Left lobe of liver (tissue), 2 donors: ENCODE measurements around the gene H19. TPM values are rescaled to one million over a fixed set of nuclear protein-coding genes. Genes with fewer than 3 reads are reported as not detected.

Experiments used
- ATAC-seq: fragments of 200-7000 bp; cut with Tn5 transposase; one replicate; pipeline ENCODE4 v1.9.1; 2020; ENCODE audit warnings: mild to moderate bottlenecking, moderate library complexity
- DNase-seq: peaks from one replicate; pipeline ENCODE4 v3.0.0-alpha.2; 2020; ENCODE audit warnings: low spot score
- total RNA-seq: library from RNA; stranded (reverse); gene quantifications from one replicate; pipeline ENCODE4 v1.2.1, GENCODE V29; 2021
- donor health status: DM: no; HTN: no; CAD: no; lungs with moderate emphysema.
- donor health status: DM: no; HTN: yes; CAD: no.

The H19 gene
- 199 TPM for total RNA-seq

GRCh38 chr11:1997755-1998154 is at the start of gene H19:
Gene H19, minus strand, starts transcription at chr11:1997842.
- DNase-seq (no peak), ATAC-seq (peak; percentile 44)

DNA sequence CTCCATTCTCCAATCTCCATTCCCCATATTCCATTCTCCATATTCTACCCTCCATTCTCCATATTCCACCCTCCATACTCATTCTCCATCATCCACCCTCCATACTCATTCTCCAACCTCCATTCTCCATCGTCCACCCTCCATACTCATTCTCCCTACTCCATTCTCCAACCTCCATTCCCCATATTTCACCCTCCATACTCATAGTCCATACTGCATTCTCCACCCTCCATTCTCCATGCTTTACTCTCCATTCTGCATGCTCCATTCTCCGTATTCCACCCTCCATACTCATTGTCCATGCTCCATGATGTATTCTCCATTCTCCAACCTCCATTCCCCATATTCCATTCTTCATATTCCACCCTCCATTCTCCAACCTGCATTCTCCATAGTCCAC is 44.3 kb upstream of the H19 start:
- DNase-seq = no peak

DNA sequence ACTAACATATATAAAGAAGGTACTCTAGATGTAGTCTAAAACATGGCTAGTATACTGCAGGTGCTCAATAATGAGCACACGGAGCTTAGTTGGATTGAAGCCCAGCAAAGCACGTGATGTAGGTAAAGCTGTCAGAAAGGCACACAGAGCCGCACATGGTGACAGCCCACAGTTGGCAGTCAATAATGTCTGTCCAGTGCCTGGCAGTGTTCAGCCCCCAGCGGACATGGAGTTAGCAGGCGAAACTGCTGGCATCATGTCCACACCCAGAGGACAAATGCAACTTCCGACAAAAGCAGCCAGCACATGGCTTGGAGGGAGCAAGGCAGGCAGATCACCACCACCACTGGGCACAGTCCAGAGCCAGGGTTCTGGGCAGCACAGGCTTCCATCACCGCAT is 43.5 kb upstream of the H19 start:
- ATAC-seq = peak; percentile 64

More for the DNA sequence above, 44.3 kb upstream of the H19 start:
- no peak for ATAC-seq

GRCh38 chr11:2039198-2039759 is 41.6 kb upstream of the H19 start:
- no peak for DNase-seq
- peak; percentile 67 for ATAC-seq

More for the DNA sequence above, 43.5 kb upstream of the H19 start:
- no peak for DNase-seq

DNA sequence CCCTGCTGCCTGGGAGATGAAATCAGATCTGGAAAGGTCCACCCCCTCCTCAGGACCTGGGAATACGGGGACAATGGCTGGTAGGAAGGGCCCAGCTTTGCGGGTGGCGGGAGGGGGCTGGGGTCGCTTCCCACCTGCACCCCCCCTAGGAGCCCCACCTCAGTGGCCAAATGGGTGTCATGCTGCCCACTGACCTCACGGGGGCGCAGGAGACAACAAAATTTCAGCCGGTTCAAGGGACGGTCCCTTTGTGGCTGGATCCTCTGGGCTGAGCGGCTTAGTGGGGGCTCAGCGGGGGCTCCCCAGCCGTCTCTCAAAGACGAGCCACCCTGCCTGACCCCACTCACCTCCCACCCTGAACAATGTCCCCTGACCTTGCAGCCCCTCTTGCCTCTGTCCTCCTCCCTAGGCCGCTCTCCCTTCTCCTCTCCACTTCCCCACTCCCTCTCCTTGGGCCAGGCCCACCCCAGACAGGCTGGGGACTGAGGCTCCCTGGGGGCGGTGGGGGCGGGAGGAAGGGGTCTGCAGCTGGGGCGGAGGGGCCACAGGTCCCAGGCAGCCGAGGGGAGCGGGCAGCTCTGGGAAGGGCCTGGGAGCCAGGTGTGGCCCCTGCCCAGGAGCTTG is 39.3 kb upstream of the H19 start:
- DNase-seq (no peak), ATAC-seq (peak; percentile 76)

- ATAC-seq = no peak
- DNase-seq = no peak
Observed at GRCh38 chr11:2035382-2035781, 37.7 kb upstream of the H19 start.

- ATAC-seq (no peak), DNase-seq (no peak)
Observed at GRCh38 chr11:2031058-2031457, 33.4 kb upstream of the H19 start.

DNA sequence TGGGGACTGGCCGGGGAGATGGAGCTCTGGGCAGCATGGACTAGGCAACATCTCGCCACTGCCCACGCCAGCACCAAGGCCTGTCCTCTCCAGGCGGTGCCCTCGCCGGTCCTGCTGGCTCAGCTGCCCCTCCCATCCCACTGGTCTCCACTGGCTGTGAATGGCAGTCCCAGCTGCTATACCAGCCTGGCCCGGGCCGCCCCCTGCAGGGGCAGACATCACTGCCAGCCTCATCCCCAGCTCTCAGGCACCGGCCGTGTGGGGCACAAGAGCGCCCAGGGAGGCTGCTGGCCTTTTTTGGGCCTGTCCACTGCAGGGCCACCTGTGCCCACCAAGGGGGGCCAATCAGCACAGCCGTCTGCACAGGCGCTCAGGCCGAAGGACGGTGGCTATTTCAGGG is 30.1 kb upstream of the H19 start:
- ATAC-seq (no peak), DNase-seq (no peak)

- no peak for ATAC-seq
Observed at GRCh38 chr11:2015025-2015424, 17.4 kb upstream of the H19 start.

GRCh38 chr11:2012440-2012839 is 14.8 kb upstream of the H19 start:
- DNase-seq = no peak
- no peak for ATAC-seq

More at GRCh38 chr11:2015025-2015424, 17.4 kb upstream of the H19 start:
- no peak for DNase-seq

DNA sequence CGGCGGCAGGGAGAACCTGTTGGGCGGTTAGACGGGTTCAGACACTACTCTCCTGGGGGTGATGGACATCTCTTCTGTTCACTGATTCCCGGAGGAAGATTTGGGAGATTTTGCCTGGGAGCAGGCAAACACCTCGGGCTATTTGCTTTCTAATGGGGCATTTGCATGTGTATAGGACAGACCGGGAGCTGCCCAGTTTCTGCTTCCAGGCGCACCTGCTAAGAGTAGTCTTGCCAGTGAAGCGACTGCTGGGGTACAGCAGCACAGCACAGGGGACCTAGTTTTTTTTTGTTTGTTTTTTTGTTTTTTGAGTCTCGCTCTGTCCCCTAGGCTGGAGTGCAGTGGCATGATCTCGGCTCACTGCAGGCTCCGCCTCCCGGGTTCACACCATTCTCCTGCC is 6.8 kb upstream of the H19 start:
- ATAC-seq (no peak), DNase-seq (no peak)

DNA sequence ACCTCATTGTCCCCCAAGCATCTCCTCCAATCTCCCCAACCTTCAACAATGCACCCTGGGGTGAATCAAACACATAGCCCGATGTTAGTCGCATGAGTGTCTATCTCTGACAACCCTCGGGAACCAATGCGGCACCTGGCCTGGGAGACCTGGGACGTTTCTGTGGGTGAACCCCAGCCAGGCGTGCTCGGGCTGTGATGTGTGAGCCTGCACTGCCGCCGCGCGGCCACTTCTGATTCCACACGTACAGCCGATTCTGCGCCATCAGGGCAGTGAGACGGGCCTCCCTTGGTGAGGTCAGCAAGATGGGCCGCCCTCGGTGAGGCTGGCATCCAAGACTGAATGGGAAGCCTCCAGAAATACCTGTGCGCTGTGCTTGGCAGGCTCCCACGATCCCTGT is 5.2 kb upstream of the H19 start:
- DNase-seq = no peak
- peak; percentile 68 for ATAC-seq

DNA sequence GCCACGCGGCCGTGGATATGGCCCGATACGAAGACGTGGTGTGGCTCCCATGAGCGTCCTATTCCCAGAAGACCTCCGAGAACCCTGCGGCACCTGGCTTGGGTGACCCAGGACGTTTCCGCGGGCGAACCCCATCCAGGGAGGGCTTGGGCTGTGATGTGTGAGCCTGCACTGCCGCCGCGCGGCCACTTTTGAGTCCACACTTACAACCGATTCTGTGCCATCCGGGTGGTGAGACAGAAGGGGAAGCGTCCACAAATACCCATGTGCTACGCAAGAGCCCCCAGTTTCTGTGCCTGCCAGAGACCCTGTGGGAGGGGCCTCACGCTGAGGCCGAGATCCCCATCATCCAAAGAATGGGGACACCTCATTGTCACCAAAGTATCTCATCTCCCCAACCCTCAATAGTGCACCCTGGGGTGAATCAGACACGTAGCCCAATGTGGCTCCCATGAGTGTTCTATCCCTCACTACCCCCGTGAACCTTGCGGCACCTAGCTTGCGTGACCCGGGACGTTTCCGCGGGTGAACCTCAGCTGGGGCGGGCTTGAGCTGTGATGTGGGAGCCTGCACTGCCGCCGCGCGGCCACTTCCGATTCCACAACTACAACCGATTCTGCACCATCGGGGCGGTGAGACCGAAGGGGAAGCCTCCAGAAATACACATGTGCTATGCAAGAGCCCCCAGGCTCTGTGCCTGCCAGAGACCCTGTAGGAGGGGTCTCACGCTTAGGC is 4.6 kb upstream of the H19 start:
- ATAC-seq (peak; percentile 51), DNase-seq (no peak)

GRCh38 chr11:1998861-1999260 is 1.2 kb upstream of the H19 start:
- DNase-seq (no peak), ATAC-seq (no peak)

DNA sequence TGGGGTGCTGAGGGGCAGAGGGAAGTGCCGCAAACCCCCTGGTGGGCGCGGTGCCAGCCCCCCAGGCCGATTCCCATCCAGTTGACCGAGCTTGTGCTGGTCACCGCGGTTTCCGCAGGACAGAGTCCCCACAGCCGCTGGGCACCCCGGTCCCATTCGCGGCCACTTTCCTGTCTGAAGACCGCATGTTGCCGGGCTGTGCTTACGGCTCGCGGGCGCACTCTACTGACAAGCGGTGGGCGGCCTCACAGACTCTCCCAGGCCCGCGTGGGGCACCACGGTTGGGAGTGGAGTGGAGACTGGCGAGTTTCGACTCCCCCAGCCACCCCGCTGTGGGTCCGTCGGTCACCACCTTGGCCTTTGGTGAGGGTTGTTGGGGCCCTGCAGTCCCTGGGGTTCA is 648 bp upstream of the H19 start:
- DNase-seq (no peak), ATAC-seq (peak; percentile 70)

- DNase-seq (no peak), ATAC-seq (no peak)
Observed at GRCh38 chr11:1994121-1994520, 3.5 kb downstream of the H19 start.

- no peak for DNase-seq
Observed at GRCh38 chr11:1992111-1992510, 5.5 kb downstream of the H19 start.

GRCh38 chr11:1990872-1991578 is 6.6 kb downstream of the H19 start:
- DNase-seq (no peak), ATAC-seq (peak; percentile 14)

More at GRCh38 chr11:1992111-1992510, 5.5 kb downstream of the H19 start:
- no peak for ATAC-seq

- ATAC-seq = no peak
Observed at GRCh38 chr11:1989953-1990352, 7.7 kb downstream of the H19 start.

GRCh38 chr11:1988667-1989317 is 8.8 kb downstream of the H19 start:
- ATAC-seq = peak; percentile 25

More at GRCh38 chr11:1989953-1990352, 7.7 kb downstream of the H19 start:
- DNase-seq = no peak

DNA sequence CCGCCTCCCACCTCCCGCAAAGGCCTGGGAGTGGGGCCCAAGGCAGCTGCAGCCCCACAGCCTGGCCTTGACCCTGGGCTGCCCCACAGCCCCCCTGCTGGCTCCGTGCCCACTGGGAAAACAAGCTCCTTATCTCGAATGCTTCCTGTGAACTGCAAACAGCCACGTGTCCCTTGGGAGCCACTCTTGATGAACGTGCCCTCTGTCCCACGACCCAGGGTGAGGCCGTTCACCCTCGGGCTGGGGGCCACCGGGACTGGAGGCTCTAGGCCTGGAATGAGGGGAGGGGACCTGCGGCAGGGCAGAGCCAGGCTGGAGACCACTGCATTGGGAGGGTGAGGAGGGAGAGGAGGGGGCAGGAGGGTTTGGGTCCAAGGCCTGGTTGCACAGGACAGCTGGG is 9.5 kb downstream of the H19 start:
- ATAC-seq (peak; percentile 48), DNase-seq (no peak)

More at GRCh38 chr11:1988667-1989317, 8.8 kb downstream of the H19 start:
- peak; percentile 40 for DNase-seq
